ENCODE results near the gene SLC25A24. TPM values are rescaled to one million over a fixed set of nuclear protein-coding genes. Genes with fewer than 3 reads are reported as not detected.

SLC25A24 gene
- total RNA-seq, 1 donor from 2014 or later = 47.6 TPM

DNA sequence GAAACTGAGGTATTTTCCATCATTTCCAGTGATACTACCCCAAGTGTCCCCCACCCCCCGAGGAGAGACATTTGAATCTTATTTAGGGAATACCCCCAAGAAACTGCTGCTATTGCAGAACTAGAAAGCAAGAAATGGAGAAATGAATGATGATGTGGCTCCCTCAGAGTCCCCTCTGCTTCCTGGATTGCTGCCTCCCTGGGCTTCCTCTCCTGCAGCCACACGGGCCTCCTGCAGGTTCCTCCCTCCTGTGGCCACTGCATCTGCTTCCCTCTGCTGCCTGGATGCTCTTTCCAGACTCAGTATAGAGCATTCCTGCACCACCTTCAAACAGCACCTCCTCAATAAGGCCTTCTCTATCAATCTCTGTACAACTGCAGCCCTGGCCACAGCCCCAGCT, 69.3 kb downstream of the SLC25A24 start:
- no peaks in the 10 kb centered on the region for H3K27me3 Mint-ChIP-seq (ENCODE audit: low read depth)
- H3K27ac Mint-ChIP-seq (ENCODE audit: unreplicated experiment) = no peak overlapping the region
- no peak overlapping the region for H3K4me3 Mint-ChIP-seq
- TF ChIP-seq CTCF (conservative IDR thresholded peaks at IDR 0.05) = no peak
- peaks cover 5% of the 10 kb centered on the region for H3K9me3 Mint-ChIP-seq
- no peaks in the 10 kb centered on the region for H3K4me1 Mint-ChIP-seq
- peaks cover 34% of the 10 kb centered on the region for H3K36me3 Mint-ChIP-seq (ENCODE audit: low read depth)
- DNase-seq (ENCODE audit: low read depth, low spot score) = no peak

DNA sequence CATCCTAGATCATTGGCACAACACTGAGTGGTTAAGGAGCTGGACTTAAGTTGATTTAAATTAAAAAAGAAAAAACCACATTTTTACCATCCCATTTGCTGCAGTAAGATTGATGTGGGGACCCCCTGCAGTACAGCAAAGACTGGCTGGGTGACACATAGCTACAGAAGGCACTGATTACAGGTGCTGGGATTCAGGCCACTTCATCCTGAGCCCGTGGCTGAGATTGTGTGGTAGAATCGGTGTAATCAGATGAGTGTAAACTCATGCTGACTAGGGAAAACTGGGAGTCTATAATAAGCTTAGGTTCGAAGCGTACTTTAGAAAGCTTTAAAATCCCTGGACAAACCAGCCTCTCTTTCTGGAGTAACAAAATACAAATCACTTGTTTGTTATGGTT, 70.1 kb downstream of the SLC25A24 start:
- Mint-ChIP-seq H3K27ac (ENCODE audit: unreplicated experiment) (no peak overlapping the region), H3K4me3 (no peak overlapping the region)

GRCh38 chr1:108125312-108126138, 74.6 kb downstream of the SLC25A24 start:
- no peaks in the 10 kb centered on the region for H3K36me3 Mint-ChIP-seq (ENCODE audit: low read depth)
- peaks cover 12% of the 10 kb centered on the region for H3K4me1 Mint-ChIP-seq
- peak; percentile 97 for TF ChIP-seq CTCF (conservative IDR thresholded peaks at IDR 0.05)
- no peak overlapping the region for H3K27ac Mint-ChIP-seq (ENCODE audit: unreplicated experiment)
- DNase-seq (ENCODE audit: low read depth, low spot score) = peak; percentile 63
- peak overlapping the region; percentile 14 for H3K4me3 Mint-ChIP-seq
- H3K9me3 Mint-ChIP-seq = no peaks in the 10 kb centered on the region
- H3K27me3 Mint-ChIP-seq (ENCODE audit: low read depth) = peaks cover 2% of the 10 kb centered on the region

More for the DNA sequence above, 70.1 kb downstream of the SLC25A24 start:
- no peak for DNase-seq (ENCODE audit: low read depth, low spot score)
- H3K9me3 Mint-ChIP-seq = peaks cover 5% of the 10 kb centered on the region
- no peak for TF ChIP-seq CTCF (conservative IDR thresholded peaks at IDR 0.05)
- peaks cover 5% of the 10 kb centered on the region for H3K4me1 Mint-ChIP-seq
- H3K36me3 Mint-ChIP-seq (ENCODE audit: low read depth) = peaks cover 30% of the 10 kb centered on the region
- H3K27me3 Mint-ChIP-seq (ENCODE audit: low read depth) = no peaks in the 10 kb centered on the region

- no peak for TF ChIP-seq CTCF (conservative IDR thresholded peaks at IDR 0.05)
- Mint-ChIP-seq H3K27ac (ENCODE audit: unreplicated experiment) (no peak overlapping the region), H3K9me3 (no peaks in the 10 kb centered on the region)
Measured at GRCh38 chr1:108124622-108125311, 75.4 kb downstream of the SLC25A24 start.

GRCh38 chr1:108124023-108124422, 76.1 kb downstream of the SLC25A24 start:
- Mint-ChIP-seq H3K36me3 (ENCODE audit: low read depth) (no peaks in the 10 kb centered on the region), H3K27me3 (ENCODE audit: low read depth) (peaks cover 15% of the 10 kb centered on the region), H3K27ac (ENCODE audit: unreplicated experiment) (no peak overlapping the region), H3K4me1 (peaks cover 12% of the 10 kb centered on the region), H3K4me3 (no peak overlapping the region), H3K9me3 (no peaks in the 10 kb centered on the region)
- DNase-seq (ENCODE audit: low read depth, low spot score) = no peak
- no peak for TF ChIP-seq CTCF (conservative IDR thresholded peaks at IDR 0.05)

More at GRCh38 chr1:108124622-108125311, 75.4 kb downstream of the SLC25A24 start:
- H3K36me3 Mint-ChIP-seq (ENCODE audit: low read depth) = no peaks in the 10 kb centered on the region
- no peak for DNase-seq (ENCODE audit: low read depth, low spot score)
- no peak overlapping the region for H3K4me3 Mint-ChIP-seq
- H3K27me3 Mint-ChIP-seq (ENCODE audit: low read depth) = peaks cover 10% of the 10 kb centered on the region
- peaks cover 12% of the 10 kb centered on the region for H3K4me1 Mint-ChIP-seq

Measured in neural crest cell (in vitro differentiated cells).